Fibroblast of skin of scalp (primary cell): ENCODE measurements around the gene OLFM1.
A peak's percentile ranks its signal among the peaks of the same experiment; 100 is the strongest.
"Not testable (repeated sequence)": the region's sequence is repeated elsewhere in the genome, so short reads cannot be mapped to it uniquely, and the experiment has no call there.

Experiments
- DNase-seq: peaks from one replicate; pipeline ENCODE4 v3.0.0-alpha.2; 2013

OLFM1 gene

GRCh38 chr9:135156525-135157510, 69.3 kb downstream of the OLFM1 start:
- DNase-seq, result peak; percentile 46

DNA sequence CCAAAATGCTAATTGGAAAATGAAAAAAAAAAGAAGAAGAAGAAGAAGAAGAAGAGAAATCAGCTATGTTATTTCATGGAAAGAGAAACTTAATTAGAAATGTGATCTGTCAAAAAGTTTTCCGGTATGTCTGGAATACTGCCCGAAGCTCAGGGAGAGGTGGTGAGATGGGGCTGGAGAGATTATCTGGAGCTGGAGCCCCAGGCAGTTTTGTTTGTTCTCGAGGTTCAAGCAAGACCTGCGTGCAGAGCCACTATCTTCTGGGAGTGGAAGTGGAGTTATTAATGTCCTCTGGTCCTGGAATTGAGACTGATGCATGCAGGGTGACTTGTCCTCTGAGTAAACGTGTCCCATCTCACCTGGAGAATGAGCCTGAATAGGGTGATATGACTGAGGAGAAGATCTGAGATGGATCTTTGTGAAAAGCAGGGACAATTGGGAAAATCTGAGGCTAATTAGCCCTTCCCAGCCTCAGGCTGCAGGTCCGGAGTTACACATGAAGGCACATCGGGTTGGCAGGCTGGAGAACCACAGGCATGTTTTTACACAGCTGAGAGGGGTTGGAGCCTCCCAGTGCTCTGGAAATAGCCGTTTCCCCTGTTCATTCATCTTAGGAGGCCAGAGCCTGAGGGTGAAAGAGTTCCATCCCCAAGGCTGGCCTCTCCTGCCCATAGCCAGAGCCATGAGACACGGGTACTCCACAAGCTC, 70.5 kb downstream of the OLFM1 start:
- no peak for DNase-seq

DNA sequence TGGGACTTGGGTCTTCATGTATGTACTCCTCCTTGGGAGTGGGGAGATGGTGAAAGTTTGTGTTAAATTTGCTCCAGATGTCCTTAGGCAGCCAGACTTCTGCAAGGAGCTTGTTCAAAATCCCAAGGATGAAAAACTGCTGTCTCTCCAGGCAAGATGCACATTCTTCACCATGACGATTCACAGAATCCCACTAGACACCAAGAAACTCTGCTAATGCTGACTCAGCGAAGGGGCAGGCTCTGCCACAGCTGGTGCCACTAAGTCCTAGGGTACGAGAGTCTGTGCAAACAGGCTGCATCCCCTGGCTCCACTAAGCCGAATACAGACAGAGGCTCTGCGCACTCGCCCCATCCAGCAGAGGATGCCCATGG, 71.1 kb downstream of the OLFM1 start:
- DNase-seq, result no peak

GRCh38 chr9:135159801-135160200, 72.3 kb downstream of the OLFM1 start:
- no peak for DNase-seq

DNA sequence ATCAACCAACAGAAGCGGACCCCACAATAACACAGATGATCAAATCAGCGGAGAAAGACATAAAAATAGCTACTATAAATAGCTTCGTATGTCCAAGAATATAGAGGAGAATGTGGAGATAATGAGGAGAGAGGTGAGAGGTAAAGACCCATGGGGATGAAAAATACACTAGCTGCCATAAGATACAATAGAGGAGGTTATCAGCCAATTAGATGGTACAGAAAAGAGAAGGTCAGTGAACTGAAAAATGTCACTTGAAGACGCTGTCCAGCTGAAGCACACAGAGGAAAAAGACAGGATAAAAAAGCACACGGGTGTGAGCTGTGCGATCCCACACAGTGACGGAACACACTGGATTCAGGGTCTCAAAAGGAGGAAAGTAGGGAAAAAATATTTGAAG, 73.4 kb downstream of the OLFM1 start:
- no peak for DNase-seq

GRCh38 chr9:135162599-135162998, 75.1 kb downstream of the OLFM1 start:
- not testable (repeated sequence) for DNase-seq

DNA sequence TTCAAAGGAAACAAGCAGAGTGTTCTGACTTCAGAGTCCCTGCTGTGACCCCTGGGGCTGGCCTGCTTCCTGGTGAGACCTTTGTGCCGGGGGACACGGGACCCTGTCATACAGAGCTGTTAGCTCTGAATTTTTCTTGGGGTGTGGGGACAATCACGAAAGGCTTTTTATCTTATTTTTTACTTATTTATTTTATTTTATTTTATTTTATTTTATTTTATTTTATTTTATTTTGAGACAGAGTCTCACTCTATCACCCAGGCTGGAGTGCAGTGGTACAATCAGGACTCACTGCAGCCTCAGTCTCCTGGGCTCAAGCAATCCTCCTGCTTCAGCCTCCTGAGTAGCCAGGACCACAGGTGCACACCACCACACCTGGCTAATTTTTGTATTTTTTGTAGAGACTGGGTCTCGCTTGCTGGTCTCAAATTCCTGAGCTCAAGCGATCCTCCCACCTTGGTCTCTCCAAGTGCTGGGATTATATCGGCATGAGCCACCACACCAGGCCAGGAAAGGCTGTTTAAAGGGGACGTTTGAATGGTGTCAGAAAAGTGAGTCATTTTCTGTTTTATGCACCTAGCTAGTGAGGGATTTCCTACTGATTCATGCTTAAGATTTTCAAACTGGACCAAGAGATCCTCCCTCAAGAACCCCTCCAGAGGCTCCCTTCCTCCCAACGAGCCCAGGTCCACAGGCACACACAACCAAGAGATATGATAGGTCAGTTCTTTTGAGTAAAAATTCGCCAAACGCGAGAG, 75.7 kb downstream of the OLFM1 start:
- DNase-seq, result no peak

DNA sequence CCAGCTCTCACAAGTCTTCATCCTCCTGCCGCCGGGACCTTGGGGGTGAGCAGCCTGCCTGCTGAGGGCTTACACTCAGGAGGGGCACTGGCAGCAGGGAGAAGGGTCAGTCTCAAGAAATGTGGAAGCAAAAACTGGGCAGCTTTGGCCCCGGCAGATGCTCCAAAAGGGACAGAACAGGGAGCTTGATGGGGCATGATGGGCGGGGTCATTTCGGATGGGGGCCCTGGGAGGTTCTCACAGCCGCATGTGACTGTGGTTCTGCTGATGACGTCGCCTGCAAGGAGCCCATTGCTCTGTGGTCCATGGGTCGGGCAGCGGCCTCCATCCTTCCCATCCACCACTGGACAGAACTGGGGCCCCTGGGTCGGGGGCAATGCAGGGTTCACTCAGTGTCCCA, 76.6 kb downstream of the OLFM1 start:
- DNase-seq, result no peak

GRCh38 chr9:135165003-135165711, 77.7 kb downstream of the OLFM1 start:
- no peak for DNase-seq

GRCh38 chr9:135165756-135166519, 78.5 kb downstream of the OLFM1 start:
- no peak for DNase-seq

- no peak for DNase-seq
These were observed 79.1 kb downstream of the OLFM1 start for GRCh38 chr9:135166565-135166964.

DNA sequence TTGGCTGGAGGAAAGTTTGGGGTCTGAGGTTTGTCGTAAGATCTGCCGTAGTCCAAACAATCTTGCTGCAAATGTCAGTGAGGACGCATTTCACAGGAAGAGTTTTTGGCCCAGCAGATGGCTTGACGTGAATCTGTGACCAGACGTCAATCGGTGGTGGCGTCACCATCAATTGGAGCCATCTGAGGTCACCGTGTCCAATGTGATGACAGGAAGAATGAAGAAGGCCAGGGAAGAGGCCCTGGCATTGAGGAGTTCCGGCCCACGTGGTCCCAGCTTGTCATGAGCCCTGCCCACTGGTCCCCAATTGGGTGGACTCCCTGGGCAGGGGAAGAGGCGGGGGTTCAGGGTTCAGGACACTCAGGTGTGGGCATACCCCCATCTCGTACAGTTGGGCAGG, 79.9 kb downstream of the OLFM1 start:
- DNase-seq, result no peak

DNA sequence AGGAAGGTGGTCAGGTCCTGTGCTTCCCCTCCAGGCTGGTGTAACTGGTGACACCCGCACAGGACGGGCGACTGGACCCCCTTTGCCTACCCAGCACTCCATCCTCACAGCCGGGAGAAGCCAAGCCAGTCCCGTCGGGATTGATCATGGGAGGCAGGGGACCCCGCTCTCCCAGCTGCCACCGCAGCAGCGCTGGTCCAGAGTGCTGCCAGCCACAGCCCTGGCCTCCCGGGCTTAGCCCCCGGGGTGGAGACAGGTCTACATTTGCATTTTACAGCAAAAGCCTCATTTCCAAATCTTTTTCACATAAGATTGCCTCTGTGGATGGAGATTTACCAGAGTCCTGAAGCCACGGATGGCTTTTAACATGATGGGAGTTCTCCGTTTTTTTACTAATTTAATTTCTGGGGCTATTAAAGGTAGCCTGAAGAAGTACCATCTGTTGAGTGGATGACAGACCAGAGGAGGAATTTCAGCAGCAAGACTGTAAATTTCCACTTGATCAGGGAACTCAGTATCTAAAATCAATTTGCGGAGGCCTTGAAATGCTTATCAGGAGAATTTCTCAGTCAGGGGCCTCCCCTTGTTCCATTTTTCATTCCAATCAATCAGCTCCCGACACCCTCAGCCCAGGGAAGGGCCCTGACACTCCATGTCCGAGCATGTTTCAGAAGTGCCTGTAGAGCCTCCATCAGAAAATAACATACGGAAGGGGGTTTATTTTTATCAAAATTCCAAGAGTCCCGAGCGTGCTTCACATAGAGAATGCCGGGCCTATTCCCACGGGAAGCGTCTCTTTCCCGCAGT, 80.6 kb downstream of the OLFM1 start:
- no peak for DNase-seq

- no peak for DNase-seq
These were observed 82.3 kb downstream of the OLFM1 start for GRCh38 chr9:135169709-135170226.

DNA sequence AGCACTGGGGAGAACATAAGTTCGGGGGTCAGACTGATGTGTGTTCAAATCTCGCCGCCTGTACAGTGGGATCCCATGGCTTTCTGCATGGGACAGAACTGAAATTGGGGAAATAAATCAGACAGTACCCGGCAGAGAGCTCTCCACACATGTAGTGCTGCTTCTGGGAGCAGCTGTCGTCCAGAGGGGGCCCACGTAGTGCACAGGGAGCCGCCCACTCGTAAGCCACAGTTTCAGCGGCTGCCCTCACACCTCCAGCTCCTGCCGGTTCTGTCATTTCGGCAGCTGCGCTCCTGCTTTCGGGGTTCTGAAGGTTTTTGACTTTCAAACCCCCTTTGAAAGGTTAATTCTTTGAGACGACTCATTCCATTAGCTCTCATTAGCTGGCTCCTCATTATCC, 83.1 kb downstream of the OLFM1 start:
- no peak for DNase-seq
